ENCODE data around the gene PTRH2.
A peak's percentile ranks its signal among the peaks of the same experiment; 100 is the strongest.

The PTRH2 gene

DNA sequence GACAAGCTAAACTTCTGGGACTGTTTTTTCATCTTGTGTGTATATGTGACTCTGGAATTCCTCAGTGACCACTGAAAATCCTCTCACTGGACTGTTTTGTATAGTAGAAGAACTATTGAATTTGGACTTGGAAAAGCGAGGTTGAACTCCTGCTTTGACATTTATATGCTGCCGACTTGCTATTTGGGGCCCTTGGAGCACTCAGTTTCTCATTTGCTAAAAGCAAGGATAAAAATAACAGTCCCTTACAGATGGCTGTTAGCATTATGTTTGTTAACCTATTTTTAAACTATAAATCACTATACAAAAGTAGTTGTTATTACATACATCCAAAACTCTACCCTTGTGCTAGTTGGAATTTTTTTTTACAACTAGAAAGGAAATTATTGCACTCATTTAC is 9.2 kb upstream of the PTRH2 start:
- DNase-seq, result no peak

DNA sequence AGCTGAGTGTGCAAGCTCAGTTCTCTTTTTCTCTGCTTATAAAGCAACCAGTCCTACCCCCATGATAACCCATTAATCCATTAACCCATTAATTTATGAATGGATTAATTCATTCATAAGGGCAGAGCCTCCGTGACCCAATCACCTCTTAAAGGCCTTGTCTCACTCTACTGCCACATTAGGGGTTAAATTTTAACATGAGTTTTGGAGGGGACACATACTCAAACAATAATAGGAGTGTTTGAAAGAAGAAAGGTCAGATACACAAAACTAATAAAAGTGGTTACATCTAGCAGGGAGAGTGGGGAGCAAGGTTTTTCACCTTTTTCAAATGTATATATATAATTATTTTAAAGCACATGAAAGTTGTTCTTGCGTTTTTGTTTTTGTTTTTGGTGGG is 7.0 kb upstream of the PTRH2 start:
- DNase-seq, result no peak

DNA sequence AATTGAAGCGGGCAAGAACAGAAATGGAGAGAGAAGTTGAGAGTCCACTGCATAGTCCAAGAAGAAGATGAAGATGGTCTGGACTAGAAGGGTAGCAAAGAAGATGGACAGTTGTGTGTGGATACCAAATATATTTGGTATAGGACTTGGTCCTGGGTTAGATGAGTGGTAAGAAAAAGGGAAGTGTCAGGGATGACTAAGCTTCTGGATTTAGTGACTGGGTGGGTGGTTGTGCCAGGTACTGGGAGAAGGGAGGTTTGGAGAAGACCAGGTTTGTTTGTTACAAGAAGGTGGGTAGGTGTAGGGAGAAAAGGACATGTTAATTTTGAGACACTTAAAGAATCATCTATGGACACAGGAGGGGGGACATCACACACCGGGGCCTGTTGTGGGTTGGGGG is 5.6 kb upstream of the PTRH2 start:
- no peak for DNase-seq

DNA sequence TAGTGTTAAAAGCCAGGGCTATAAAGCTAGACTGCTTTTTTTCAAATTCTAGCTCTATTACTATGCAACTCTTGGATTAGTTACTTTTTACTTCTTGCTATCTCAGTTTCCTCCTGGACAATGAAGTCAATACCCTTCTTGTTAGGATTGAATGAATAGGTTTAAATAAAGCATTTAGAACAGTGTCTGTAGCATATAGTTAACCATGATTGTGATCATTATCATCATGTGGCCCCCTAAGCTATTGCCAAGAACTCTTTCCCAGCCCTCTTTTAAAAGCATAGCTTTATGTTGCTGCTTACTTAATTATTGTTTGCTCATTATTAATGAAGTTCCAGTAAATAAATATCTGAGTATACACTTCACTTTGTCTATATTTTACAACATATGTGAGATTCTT is 4.7 kb upstream of the PTRH2 start:
- no peak for DNase-seq

DNA sequence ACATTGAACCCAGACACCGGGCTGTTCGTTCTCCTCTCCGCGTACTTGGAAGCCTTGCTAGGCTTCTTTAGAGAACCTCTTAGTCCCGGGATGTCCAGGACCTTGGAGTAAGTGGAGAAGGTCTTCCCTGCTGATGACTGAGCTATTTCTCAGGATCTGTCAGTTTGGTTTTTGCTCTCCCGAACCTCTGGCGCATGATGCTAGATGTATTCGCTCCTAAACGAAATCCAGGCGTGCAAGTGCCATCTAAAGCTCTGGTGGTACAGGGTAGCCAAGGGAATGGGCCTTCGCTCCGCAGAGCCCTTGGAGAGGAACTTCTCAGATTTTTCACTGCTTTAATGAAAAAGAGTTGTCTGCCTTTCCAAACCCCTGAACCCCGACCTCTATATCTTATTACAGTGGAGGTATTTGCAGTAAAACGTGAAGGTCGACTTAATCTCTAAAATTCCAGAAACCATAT is 771 bp upstream of the PTRH2 start:
- DNase-seq, result no peak

DNA sequence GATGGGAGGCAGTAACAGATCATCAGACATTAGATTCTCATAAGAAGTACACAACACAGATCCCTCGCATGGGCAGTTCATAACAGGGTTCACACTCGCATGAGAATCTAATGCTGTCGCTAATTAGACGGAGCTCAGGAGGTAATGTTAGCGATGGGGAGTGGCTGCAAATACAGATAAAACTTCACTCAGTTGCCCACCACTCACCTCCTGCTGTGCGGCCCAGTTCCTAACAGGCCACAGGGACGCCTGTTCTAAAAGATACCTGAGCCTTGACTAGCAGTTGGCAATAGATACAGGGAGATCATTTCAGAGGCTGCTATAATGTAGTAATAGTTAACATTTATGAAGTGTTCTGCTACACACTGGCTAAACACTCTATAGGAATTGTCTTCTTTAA is 4.9 kb downstream of the PTRH2 start:
- DNase-seq, result no peak

DNA sequence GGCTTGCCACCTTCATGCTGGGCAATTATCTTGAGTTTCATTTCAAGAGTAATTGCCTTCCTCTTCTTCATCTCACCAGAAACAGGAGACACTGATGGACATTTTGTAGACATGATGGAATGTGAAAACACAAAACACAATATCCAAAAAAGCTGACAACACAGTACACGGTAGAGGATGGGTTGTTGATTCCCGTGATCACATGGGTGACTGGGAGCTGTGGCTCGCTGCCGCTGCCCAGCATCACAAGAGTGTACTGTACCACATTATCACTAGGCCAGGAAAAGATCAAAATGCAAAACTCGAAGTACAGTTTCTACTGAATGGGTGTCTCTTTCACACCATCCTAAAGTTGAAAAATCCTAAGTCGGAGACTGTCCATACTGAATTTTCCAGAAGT is 7.4 kb downstream of the PTRH2 start:
- DNase-seq, result no peak

DNA sequence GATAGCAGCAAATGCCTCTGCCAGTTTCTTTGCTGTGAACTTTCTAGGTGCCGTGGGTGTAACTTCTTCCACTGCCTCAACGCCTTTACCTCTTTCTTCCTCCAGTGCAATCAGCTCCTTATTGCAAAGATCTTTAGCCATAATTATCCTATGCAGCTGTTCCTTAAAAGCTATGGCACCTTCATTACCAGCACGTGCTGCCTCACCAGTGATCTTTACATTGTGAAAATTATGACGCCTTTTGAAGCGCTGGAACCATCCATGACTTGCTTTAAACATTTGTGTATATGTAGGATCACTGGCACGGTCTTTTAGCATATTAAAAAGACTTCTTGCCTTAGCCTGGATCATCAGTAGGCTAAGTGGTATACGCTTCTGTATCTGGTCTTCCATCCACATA is 8.0 kb downstream of the PTRH2 start:
- DNase-seq, result no peak

DNA sequence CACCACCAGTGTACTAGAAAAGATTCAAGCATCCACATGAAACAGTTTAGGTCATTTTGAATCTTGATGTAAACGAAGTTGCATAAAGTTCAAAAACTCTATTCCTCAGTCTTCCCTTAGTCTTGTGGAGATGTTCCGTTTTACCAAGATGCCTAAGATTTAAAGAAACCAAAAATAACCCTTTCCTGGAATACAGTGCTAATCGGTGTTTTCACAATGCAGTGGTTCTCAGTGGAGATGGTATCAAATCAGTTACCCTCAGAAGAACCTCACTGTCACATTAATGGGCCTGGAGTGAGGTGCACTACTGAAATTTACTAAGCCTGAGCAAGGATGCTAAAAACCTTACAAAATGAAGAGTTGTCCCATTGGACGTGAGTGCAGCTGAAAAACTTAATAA is 9.1 kb downstream of the PTRH2 start:
- DNase-seq, result no peak

DNA sequence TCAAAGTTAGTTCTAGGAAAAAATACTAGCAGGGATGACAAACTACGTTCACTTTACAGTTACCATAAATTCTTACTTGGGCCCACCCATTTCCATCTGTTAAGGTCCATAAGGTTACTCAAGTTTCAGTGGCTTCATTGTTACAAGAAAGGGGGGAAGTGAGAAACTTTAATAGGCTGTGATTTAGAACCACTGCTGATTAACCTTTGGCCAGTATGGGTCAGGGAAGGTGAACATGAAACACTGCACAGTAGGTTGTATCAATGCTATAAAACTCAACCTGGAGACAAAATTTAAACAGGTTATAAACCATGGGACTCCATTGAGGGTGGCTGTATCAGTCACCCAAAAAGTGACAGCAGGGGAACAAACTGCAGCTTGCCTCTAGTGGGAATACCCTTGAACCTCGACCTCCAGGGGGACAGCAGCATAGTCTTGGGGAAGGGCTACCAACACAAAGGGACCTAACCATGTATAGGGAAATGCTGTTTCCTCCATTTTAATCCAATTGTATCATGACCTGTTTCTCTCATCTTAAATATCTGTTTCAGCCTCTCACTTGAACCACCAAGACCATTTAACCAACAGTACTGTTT is 10.4 kb downstream of the PTRH2 start:
- no peak for DNase-seq

DNA sequence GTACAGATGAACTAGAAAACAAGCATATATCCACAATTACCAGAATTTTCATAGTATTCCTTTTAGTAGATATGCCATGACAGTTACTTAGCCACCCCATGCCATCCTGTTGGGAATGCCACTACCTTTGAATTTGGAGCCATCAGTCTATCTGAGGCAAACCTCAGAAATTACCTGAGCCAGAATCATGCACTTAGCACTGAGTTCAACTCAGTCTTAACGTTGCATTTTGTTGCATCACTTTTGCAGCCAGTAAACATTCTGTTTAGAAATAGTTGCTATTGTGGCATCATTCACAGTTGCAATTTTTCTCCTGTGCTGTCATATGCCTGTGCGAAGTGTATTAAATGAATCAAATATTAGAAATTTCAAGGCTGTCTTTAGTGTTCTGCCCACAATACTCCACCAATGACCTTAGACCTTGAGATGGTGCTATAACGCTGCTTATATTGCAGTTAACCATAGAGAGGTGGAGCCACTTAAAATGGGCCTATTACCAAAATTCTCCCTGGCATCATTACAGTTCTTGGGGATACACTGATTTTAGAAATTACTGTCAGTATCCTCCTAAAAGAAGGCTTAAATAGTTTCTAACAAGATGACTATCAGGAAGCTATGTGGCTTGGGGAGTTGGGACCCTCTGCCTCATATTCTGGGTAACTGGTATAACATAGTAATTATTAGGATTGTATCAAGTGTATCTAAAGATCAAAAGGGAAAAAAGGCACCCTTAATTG is 11.1 kb downstream of the PTRH2 start:
- DNase-seq, result no peak

DNA sequence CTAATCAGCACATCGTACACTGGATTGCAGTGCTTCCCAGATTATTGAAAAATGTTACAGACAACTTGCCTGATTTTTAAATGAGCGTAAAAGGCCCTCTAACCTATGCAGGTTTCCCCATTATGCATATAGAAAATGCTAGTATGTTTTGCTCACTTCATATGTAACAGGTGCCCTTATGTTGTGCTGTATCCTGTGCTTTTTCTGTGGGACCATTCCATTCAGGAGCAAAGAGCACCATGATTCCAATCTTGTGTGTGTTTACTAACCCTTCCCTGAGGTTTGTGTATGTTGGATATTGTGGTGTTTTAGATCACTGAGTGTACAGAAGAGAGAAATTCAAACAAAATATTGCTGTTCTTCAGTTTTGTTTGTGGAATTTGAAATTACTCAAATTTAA is 12.9 kb downstream of the PTRH2 start:
- no peak for DNase-seq

DNA sequence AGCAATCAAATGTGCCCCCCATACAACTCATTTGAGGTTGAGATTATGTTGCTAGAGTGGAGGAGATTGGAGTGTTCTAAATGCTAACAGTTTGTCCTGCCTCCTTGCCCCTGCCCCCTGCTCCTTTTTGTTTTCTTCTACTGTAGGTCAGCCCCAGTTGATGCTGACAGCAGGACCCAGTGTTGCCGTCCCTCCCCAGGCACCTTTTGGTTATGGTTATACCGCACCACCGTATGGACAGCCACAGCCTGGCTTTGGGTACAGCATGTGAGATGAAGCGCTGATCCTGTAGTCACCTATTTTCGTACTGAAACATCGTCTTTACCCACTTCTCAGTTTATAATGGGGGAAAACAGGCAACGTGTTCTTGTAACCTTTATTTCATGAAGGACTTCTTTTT is 13.6 kb downstream of the PTRH2 start:
- DNase-seq, result no peak

DNA sequence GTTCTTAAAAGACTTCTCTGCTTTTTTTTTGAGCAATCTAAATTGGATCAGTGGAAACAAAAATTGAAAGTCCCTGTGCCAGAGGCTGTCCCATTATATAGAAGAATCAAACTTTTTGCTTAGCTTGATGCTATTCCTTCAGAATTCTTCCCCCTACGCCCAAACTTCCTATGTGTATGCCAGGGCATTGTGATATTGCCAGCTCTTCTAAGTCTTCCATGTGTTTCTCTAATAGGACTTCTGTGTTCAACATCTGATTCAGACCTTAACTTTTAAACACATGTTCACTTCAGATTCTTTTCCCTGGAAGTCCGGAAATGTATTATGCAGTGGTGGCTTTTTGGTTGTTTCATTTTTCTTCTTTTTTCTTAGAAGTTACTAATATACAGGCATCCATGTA is 18.7 kb downstream of the PTRH2 start:
- DNase-seq, result no peak

DNA sequence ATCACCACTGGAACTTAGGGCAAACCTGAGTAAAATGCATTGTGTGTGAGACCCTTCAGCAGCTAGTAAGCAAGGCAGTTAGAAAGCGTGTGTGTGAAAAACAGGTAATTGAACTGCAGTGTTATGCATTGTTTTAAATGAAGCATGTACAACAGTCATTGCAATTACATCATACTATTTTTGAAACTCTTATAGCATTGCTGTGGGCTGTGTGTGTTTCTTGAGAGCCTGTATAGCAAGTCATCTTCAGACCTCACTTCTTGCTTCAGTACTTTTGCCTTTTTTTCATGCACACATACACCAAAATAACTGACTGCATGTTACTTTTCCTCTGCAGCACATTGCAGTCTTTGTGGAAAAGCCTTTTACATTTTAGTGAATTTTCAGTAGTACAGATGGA is 19.2 kb downstream of the PTRH2 start:
- no peak for DNase-seq

DNA sequence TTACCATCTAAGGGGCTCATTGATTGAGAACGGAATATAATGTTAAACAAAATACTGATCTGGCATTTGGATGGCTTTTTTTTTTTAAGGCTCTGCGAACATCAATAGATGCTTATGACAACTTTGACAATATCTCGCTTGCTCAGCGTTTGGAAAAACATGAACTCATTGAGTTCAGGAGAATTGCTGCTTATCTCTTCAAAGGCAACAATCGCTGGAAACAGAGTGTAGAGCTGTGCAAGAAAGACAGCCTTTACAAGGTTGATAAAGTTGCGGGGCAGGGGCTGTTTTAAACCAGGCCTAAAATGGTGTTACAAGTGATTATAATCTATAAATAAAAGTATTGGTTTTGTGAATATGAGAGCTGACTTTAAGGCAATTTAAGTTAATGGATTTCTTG is 22.3 kb downstream of the PTRH2 start:
- no peak for DNase-seq

DNA sequence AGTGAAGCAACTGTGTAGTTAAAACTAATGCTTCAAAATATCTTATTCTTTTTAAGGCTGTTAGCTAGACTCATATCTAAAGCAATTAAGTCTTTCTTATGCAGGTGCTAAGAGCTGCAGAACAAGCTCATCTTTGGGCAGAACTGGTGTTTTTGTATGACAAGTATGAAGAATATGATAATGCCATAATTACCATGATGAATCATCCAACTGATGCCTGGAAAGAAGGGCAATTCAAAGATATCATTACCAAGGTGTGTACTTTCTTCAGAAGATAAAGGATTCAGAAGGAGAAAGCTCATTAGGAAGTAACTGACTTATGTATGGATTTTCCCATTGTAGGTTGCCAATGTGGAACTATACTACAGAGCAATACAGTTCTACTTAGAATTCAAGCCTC is 23.9 kb downstream of the PTRH2 start:
- no peak for DNase-seq

DNA sequence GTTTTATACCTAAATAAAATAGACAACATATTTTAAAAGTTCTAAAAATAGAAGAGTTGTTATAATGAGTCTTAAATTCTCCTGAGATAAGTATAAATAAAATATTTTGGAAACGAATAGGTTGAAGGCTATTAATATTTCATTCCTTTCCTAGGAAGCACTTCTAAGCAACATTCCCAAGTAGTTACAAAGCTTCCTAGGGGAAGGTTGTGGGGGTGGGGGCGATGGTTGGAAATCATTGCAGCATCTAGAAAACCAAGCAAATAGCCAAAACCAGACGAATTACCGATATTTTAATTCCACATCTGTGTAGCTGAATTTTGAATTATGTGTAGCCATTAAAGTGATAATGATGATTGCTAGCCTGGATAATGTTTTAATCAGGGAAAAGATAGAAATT is 26.9 kb downstream of the PTRH2 start:
- no peak for DNase-seq

DNA sequence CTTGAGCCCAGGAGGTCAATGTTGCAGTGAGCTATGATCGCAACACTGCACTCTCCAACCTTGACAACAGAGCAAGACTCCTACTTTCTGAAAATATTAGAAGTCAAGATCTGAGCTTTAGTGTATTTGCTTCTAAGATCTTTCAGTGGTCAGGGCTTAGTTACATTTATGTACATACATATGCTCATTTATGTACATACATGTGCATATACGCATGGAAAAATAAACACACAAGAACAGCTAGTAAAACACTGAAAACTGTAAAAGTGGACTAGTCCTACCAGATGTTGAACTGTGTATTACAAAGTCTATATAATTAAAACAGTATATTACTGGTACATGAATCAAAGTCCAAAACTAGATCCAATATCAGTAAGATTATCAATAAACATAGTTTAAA is 28.3 kb downstream of the PTRH2 start:
- no peak for DNase-seq

DNA sequence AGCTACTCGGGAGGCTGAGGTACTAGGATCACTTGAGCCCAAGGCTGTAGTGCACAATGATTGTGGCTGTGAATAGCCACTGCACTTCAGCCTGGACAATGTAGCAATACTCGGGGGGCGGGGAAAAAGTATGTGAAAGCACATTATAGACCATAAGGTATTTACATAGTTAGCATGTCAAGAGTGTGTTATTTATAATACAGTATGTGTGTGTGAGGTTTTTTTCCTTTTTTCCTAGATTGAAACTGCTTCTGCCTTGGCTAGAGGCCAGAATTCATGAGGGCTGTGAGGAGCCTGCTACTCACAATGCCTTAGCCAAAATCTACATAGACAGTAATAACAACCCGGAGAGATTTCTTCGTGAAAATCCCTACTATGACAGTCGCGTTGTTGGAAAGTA is 30.5 kb downstream of the PTRH2 start:
- no peak for DNase-seq

DNA sequence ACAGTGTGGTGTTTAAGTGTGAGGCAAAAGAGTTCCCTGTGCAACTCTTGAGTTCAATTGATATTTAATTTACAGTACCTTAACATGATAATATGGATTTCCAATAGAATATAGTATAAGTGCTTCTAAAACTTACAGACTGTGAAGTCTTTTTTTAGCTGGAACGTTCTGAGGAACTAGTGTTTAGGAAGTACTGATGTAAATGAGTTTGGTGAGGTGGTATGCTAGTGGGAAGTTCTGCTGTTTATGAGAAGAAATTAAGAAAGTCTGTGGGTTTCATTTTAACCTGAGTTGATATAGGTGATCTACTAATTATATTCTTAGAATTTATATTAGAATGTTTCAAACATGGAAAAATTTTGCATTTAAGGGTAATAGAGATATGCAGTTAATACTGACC is 32.0 kb downstream of the PTRH2 start:
- no peak for DNase-seq

DNA sequence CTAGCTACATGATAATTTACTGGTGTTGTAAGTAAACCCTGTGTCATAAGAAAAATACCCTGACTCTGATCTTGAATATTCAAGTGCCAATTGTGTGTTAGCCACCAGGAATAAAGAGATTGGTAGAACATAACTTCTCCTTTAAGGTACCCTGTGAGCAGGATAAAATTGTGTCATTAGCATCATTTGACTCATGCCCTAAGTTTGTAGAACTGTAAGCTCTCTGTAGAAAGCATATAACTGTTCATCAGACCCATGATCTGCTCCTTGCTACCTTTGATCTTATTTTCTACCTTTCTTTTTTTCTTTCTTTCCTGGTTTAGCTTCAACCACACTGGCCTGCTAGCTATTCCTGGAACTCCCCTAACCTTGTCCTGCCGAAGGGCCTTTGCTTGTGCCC is 35.8 kb downstream of the PTRH2 start:
- no peak for DNase-seq

DNA sequence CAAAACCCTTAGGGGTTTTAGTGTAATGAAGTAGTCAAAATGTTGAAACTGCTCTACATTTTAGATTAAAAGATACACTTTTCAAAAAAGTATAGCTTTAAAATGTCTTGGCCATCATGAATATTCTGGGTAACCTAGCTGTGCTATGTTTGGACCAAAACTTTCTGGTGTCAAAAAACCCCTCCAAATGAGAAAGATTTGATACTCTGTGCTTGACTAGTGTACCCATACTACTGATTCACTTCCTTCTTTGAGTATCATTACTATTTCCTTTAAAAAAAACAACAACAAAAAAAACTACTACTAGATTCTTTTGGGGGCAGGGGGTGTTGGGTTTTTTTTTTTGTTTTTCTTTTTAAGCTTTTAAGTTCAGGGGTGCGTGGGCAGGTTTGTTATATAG is 37.3 kb downstream of the PTRH2 start:
- DNase-seq, result no peak

DNA sequence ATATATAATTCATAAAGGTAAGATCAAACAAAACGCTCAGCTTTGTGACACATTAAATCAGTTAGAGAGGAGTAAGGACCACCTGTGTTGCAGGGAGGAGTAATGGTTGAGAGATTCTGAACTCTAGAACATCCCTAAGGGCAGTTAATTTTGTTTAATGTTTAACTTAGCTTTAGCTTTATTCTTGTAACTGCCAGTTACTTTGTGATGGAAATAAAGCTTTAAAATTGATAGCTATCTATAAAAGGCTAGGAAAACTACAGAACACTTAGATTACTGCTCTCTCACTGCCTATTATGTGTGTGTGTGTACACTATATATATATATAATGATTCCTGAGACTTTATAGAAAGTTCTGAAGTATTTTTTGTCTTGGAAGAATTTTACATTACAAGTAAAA is 37.8 kb downstream of the PTRH2 start:
- DNase-seq, result no peak

DNA sequence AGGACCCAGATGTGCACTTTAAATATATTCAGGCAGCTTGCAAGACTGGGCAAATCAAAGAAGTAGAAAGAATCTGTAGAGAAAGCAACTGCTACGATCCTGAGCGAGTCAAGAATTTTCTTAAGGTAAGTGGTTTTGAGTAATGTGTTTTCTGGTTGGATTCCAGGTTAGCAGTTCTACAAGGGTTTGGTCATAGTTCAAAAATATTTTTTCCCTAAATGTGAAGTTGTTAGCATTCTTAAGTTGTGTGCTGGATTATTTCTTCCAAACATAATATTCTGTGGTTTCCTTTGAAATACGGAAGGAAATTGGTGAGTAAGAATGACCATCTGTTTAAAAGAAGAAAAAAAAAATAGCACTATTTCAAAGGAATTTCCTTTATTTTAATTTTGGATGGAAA is 38.4 kb downstream of the PTRH2 start:
- DNase-seq, result peak; percentile 23

All from suppressor macrophage treated with lipopolysaccharide for 4 hours (primary cell).